Fibroblast of lung (primary cell): ENCODE data around the gene SUPV3L1.

Source experiments
- EZH2 ChIP-seq: IDR thresholded peaks from 2 replicates; pipeline ENCODE4 v1.5.1; 2012; ENCODE audit warnings: low read length, control low read depth, mild to moderate bottlenecking; ENCODE audit errors: missing control alignments
- TF ChIP-seq, protein P1 (sequence below), 2 donors: IDR thresholded peaks in 1 of 2; conservative IDR thresholded peaks in 1 of 2; 1 replicate in 1 of 2; 2 replicates in 1 of 2; pipeline ENCODE4 v1.5.1; 2011 to 2012; ENCODE audit warnings: low read length in 2 of 2, control low read depth in 1 of 2, inconsistent platforms in 1 of 2, low read depth in 1 of 2, mild to moderate bottlenecking in 1 of 2

DNA sequence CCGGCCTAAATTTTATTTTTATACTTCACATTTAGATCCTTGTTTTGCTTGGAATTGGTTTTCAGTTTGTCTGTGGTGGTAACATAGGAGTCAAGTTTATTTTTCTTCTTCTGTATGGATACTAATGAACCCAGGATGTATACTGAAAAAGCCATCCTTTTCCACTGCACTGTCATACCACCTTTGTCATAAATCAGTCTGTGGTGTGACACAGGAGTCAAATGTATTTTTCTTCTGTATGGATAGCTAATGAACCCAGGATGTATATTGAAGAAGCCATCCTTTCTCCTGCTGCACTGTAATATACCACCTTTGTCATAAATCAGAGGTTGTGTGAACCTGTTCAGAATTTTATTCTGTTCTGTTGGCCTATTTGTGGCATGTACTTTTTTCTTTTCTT is 34.7 kb upstream of the SUPV3L1 start:
- TF ChIP-seq, protein P1, sequence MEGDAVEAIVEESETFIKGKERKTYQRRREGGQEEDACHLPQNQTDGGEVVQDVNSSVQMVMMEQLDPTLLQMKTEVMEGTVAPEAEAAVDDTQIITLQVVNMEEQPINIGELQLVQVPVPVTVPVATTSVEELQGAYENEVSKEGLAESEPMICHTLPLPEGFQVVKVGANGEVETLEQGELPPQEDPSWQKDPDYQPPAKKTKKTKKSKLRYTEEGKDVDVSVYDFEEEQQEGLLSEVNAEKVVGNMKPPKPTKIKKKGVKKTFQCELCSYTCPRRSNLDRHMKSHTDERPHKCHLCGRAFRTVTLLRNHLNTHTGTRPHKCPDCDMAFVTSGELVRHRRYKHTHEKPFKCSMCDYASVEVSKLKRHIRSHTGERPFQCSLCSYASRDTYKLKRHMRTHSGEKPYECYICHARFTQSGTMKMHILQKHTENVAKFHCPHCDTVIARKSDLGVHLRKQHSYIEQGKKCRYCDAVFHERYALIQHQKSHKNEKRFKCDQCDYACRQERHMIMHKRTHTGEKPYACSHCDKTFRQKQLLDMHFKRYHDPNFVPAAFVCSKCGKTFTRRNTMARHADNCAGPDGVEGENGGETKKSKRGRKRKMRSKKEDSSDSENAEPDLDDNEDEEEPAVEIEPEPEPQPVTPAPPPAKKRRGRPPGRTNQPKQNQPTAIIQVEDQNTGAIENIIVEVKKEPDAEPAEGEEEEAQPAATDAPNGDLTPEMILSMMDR (conservative IDR thresholded peaks at IDR 0.05 in 1 of 2, IDR thresholded peaks at IDR 0.05 in 1 of 2; ENCODE audit: low read depth in 1 of 2, low read length in 2 of 2): no peak
- no peak for TF ChIP-seq EZH2
